Osteoblast (primary cell): ENCODE data around the gene CPNE6. TPM values are rescaled to one million over a fixed set of nuclear protein-coding genes. Genes with fewer than 3 reads are reported as not detected.

Experiments
- DNase-seq: peaks from one replicate; pipeline ENCODE4 v3.0.0; 2011; ENCODE audit warnings: low spot score, mixed read lengths; ENCODE audit not compliant: insufficient read length; ENCODE audit errors: missing footprints
- H2AFZ ChIP-seq: 2 replicates; pipeline ENCODE4 v1.6.0; 2011; ENCODE audit warnings: mild to moderate bottlenecking, low read length
- H3K27ac ChIP-seq: 2 replicates; pipeline ENCODE4 v1.5.1; 2011; ENCODE audit warnings: mild to moderate bottlenecking, low read depth, low read length, moderate library complexity
- H3K27me3 ChIP-seq: 2 replicates; pipeline ENCODE4 v1.6.0; 2012; ENCODE audit warnings: mild to moderate bottlenecking, control low read depth, inconsistent platforms, low read length, moderate library complexity; ENCODE audit not compliant: insufficient read depth
- H3K36me3 ChIP-seq: 2 replicates; pipeline ENCODE4 v1.5.1; 2011; ENCODE audit warnings: mild to moderate bottlenecking, low read length, control low read depth, moderate library complexity; ENCODE audit not compliant: insufficient read depth
- H3K4me1 ChIP-seq: 2 replicates; pipeline ENCODE4 v1.5.1; 2011; ENCODE audit warnings: mild to moderate bottlenecking, low read length, control low read depth, moderate library complexity; ENCODE audit not compliant: insufficient read depth
- H3K4me2 ChIP-seq: 2 replicates; pipeline ENCODE4 v1.6.0; 2011; ENCODE audit warnings: mild to moderate bottlenecking, low read length; ENCODE audit not compliant: insufficient read depth
- H3K4me3 ChIP-seq: fragments of 200-600 bp; sonication (generic); 3 replicates; pipeline ENCODE4 v1.5.1; 2012; ENCODE audit warnings: mild to moderate bottlenecking, low read length, inconsistent platforms; ENCODE audit not compliant: insufficient read depth
- H3K79me2 ChIP-seq: 2 replicates; pipeline ENCODE4 v1.6.0; 2012; ENCODE audit warnings: mild to moderate bottlenecking, low read length, control low read depth, inconsistent platforms; ENCODE audit not compliant: insufficient read depth
- H3K9me3 ChIP-seq: 2 replicates; pipeline ENCODE4 v1.5.1; 2011; ENCODE audit warnings: low read depth, low read length, control low read depth
- H4K20me1 ChIP-seq: 2 replicates; pipeline ENCODE4 v1.6.0; 2012; ENCODE audit warnings: mild to moderate bottlenecking, low read length, control low read depth; ENCODE audit not compliant: insufficient read depth
- CTCF ChIP-seq: IDR thresholded peaks from 2 replicates; pipeline ENCODE4 v1.5.1; 2011; ENCODE audit warnings: mild to moderate bottlenecking, low read depth, low read length, moderate library complexity; ENCODE audit errors: extremely low read depth
- total RNA-seq: library from RNA; depleted of rRNA; stranded (reverse); fragments of >200 nt; gene quantifications from 2 replicates; pipeline ENCODE4 v1.2.3, GENCODE V29; 2012

Gene CPNE6
- total RNA-seq, 1 donor, result not detected

GRCh38 chr14:24121210-24121609, 49.8 kb downstream of the CPNE6 start:
- H3K36me3 ChIP-seq, result peaks cover 59% of the 10 kb centered on the region
- H3K79me2 ChIP-seq, result peaks cover 3% of the 10 kb centered on the region
- no peak overlapping the region for H3K4me3 ChIP-seq
- H3K9me3 ChIP-seq, result no peaks in the 10 kb centered on the region
- H3K4me2 ChIP-seq, result no peak overlapping the region
- H4K20me1 ChIP-seq, result no peaks in the 10 kb centered on the region
- H3K27me3 ChIP-seq, result no peaks in the 10 kb centered on the region
- DNase-seq, result no peak
- H3K4me1 ChIP-seq, result no peaks in the 10 kb centered on the region
- no peak overlapping the region for H3K27ac ChIP-seq
- no peak overlapping the region for H2AFZ ChIP-seq
- TF ChIP-seq CTCF, result no peak

- Histone ChIP-seq H4K20me1 (no peaks in the 10 kb centered on the region), H3K4me3 (no peak overlapping the region), H3K4me2 (no peak overlapping the region), H3K79me2 (no peaks in the 10 kb centered on the region), H3K27ac (no peak overlapping the region), H3K9me3 (no peaks in the 10 kb centered on the region), H3K27me3 (no peaks in the 10 kb centered on the region), H3K4me1 (no peaks in the 10 kb centered on the region), H2AFZ (no peak overlapping the region), H3K36me3 (peaks cover 55% of the 10 kb centered on the region)
- no peak for TF ChIP-seq CTCF
- no peak for DNase-seq
Measured at GRCh38 chr14:24122416-24122815, 51.1 kb downstream of the CPNE6 start.

GRCh38 chr14:24122898-24123297, 51.5 kb downstream of the CPNE6 start:
- Histone ChIP-seq H3K4me3 (no peak overlapping the region), H3K27ac (no peak overlapping the region), H2AFZ (no peak overlapping the region), H4K20me1 (no peaks in the 10 kb centered on the region), H3K27me3 (no peaks in the 10 kb centered on the region), H3K79me2 (no peaks in the 10 kb centered on the region), H3K4me2 (no peak overlapping the region), H3K4me1 (no peaks in the 10 kb centered on the region), H3K9me3 (no peaks in the 10 kb centered on the region), H3K36me3 (peaks cover 50% of the 10 kb centered on the region)
- TF ChIP-seq CTCF, result no peak
- DNase-seq, result no peak

- Histone ChIP-seq H3K79me2 (no peaks in the 10 kb centered on the region), H3K4me3 (no peak overlapping the region), H3K9me3 (no peaks in the 10 kb centered on the region), H3K4me1 (no peaks in the 10 kb centered on the region), H2AFZ (no peak overlapping the region), H3K36me3 (peaks cover 42% of the 10 kb centered on the region), H4K20me1 (no peaks in the 10 kb centered on the region), H3K27ac (no peak overlapping the region), H3K4me2 (no peak overlapping the region), H3K27me3 (no peaks in the 10 kb centered on the region)
- DNase-seq, result no peak
- TF ChIP-seq CTCF, result no peak
Measured at GRCh38 chr14:24123424-24124417, 52.4 kb downstream of the CPNE6 start.
